PC-3 (cell line): ENCODE measurements around the gene PACRG.

Experiments used
- CTCF ChIP-seq: fragments of 300-600 bp; sonication (generic); conservative IDR thresholded peaks from 2 replicates; pipeline ENCODE4 v1.5.1; 2017; ENCODE audit warnings: antibody characterized with exemption, low read depth, mild to moderate bottlenecking, low read length
- EZH2 ChIP-seq: fragments of 300-600 bp; sonication (generic); IDR thresholded peaks from one replicate; pipeline ENCODE4 v1.6.1; 2017; ENCODE audit warnings: antibody characterized with exemption, mild to moderate bottlenecking, low read length; ENCODE audit not compliant: unreplicated experiment

- TF ChIP-seq CTCF = no peak
- no peak for TF ChIP-seq EZH2
Measured at GRCh38 chr6:163121270-163121669, 393.5 kb downstream of the PACRG start.
